NT2/D1 (cell line): ENCODE results near the gene CHRNA1.

ENCODE experiments used
- SUZ12 ChIP-seq: IDR thresholded peaks from 2 replicates; pipeline ENCODE4 v1.6.1; 2011; ENCODE audit not compliant: insufficient read length, insufficient read depth; ENCODE audit errors: extremely low read depth
- YY1 ChIP-seq: IDR thresholded peaks from 2 replicates; pipeline ENCODE4 v1.6.1; 2011; ENCODE audit not compliant: insufficient read length, insufficient read depth
- ZNF274 ChIP-seq: IDR thresholded peaks from 2 replicates; pipeline ENCODE4 v1.6.1; 2011; ENCODE audit warnings: mild to moderate bottlenecking, low read depth, low read length

- TF ChIP-seq YY1 (no peak), ZNF274 (no peak), SUZ12 (no peak)
These were observed 36.3 kb upstream of the CHRNA1 start for GRCh38 chr2:174800436-174801205.
